RWPE1 (cell line): Measurements from ENCODE around the gene ZNF385A.

ENCODE experiments used
- CTCF ChIA-PET: fragments of 350-600 bp; sonication (Branson Sonifier 250); formaldehyde crosslinking; extraction: SDS; loops from one replicate; lab custom pipeline; 2021; lab: Yijun Ruan, JAX
- POLR2A ChIA-PET: fragments of 400-600 bp; formaldehyde crosslinking; extraction: SDS; loops from one replicate; lab custom pipeline; 2020; ENCODE audit warnings: antibody characterized with exemption; ENCODE audit not compliant: low non-redundant PET; lab: Yijun Ruan, JAX
- DNase-seq: peaks from one replicate; pipeline ENCODE4 v3.0.0; 2012; ENCODE audit warnings: low spot score
- H3K27ac ChIP-seq: fragments of 450-650 bp; 2 replicates; pipeline ENCODE4 v1.5.1; 2017
- TF ChIP-seq, protein P1 (sequence below): fragments of 450-650 bp; conservative IDR thresholded peaks from 2 replicates; pipeline ENCODE4 v1.5.1; 2017; ENCODE audit warnings: low read depth, mild to moderate bottlenecking

Gene ZNF385A

DNA sequence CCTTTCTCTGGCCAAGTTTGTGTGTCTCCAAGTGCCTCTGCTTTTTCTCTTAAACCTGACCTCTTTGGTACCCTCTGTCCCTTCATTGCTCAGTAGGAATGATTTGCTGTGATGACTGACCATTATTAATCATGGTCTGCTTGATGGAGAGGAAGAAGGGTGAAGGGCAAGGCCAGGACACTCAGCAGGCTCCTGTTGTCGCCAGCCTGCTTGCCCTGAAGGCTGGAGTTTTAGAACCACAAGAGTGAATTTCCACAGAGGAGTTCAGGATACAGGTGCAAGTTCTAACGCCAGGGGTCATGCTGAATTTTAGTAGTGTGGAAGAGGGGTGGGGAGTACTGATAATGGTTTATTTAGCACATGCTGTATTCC lies 37.3 kb upstream of the ZNF385A start:
- ChIA-PET CTCF (no interaction called here), POLR2A (no interaction called here)
- peak overlapping the region; percentile 94 for H3K27ac ChIP-seq
- TF ChIP-seq, protein P1, sequence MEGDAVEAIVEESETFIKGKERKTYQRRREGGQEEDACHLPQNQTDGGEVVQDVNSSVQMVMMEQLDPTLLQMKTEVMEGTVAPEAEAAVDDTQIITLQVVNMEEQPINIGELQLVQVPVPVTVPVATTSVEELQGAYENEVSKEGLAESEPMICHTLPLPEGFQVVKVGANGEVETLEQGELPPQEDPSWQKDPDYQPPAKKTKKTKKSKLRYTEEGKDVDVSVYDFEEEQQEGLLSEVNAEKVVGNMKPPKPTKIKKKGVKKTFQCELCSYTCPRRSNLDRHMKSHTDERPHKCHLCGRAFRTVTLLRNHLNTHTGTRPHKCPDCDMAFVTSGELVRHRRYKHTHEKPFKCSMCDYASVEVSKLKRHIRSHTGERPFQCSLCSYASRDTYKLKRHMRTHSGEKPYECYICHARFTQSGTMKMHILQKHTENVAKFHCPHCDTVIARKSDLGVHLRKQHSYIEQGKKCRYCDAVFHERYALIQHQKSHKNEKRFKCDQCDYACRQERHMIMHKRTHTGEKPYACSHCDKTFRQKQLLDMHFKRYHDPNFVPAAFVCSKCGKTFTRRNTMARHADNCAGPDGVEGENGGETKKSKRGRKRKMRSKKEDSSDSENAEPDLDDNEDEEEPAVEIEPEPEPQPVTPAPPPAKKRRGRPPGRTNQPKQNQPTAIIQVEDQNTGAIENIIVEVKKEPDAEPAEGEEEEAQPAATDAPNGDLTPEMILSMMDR, result no peak
- DNase-seq, result no peak

DNA sequence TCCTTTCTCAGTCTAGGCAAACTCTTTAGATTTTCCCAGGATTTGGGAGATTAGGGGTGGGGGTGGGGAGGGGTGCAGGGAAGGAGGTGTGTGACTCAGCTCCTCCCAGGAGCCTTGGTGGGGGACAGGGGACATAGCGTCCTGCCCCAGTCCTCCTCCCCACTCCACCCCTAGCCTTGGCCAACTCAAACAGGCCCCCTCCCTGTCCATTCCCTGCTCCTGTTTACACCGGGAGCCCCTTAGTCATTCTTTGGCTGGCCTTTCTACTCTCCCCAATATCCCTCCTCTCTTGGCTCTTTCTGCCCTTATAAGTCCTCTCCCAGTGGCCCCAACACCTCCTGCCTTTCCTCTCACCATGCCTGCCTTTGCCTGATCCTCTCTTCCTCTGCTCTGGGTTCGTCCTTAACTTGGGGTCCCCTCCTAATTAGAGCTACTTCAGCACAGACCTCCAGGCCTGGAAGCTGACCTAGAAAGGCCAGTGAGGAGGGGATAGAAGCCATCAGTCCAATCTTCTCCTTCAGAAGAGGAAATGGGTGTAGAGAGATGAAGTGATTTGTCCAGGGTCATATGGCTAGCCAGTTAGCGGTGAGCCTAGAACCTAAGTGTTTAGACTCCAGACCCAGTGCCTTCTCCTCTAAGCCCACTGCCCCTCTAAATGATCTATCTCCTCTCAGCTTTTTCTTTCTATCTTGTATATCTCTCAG lies 36.8 kb upstream of the ZNF385A start:
- TF ChIP-seq, protein P1, result no peak
- ChIA-PET POLR2A (no interaction called here), CTCF (interaction anchor here (1.0 to 1.2 kb wide), 2 partner anchors 21 to 22 kb away, joined by 4 read pairs; no protein-coding TSS in a partner anchor)
- DNase-seq, result no peak
- peak overlapping the region; percentile 94 for H3K27ac ChIP-seq

DNA sequence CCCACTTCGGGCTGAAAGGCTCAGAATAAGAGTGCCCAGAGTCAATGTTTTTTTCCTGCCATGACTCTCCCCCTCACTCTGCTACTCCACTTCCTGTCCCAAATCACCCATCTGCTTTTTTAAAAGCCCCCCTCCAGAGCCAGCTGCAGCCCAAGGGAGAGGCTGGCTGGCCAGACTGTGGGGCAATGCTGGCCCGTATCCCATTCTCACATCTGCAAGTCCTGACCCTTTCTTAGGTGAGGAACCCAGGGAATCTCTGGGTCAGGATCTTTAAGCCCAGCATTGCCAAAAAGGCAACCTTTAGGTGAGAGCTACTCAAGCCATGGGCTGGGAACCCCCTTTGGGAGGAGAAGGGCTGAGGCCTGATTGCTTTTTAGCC lies 36.2 kb upstream of the ZNF385A start:
- DNase-seq, result no peak
- ChIA-PET POLR2A (no interaction called here), CTCF (interaction anchor here (0.5 to 1.2 kb wide), 3 partner anchors 21 to 121 kb away, joined by 3 to 4 read pairs (median 4); no protein-coding TSS in a partner anchor)
- peak overlapping the region; percentile 94 for H3K27ac ChIP-seq
- TF ChIP-seq, protein P1, result no peak

DNA sequence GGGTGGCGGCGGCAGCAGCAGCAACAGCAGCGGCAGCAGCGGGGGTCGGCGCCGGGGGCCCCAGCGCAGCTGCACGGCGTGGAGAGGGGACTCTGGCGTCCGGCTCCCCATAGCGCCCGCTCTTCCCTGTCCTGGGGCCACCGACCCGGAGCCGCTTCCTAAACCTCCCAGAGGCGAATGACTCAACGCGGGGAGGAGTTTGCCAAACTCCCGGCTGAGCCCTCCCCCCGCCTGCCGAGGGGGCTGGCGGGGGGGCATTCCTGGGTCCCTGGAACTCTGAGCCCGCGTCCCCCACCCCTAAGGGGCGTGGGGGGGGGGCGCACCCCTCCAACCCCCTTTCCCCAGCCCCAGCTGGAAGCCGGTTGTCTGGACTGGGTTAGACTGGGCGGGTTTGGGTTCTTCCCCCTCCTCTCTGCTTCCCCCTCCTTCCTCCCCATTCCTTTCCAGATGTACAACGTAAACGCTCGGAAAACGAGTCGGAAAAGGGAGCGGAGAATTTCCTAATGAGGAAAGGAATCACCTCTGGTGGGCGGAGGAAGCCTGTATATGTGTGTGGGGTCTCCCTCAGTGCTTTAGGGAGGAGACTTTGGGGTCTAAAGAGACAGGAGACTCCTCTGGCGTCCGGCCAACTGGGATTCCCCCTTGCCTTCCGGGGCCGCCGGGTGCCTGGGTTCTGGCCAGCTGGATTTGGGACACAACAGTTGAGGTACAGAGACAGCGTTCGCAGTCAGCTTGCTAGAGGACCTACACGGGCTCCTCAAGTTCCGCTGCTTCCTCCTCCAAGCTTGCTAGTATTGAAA lies 34.8 kb upstream of the ZNF385A start, which contains the start of gene ITGA5:
Gene ITGA5, minus strand, starts transcription at position 179 of the 800 bp plus-strand sequence. Its CDS starts 68 bp downstream, at position 111.
- POLR2A ChIA-PET, result no interaction called here

DNA sequence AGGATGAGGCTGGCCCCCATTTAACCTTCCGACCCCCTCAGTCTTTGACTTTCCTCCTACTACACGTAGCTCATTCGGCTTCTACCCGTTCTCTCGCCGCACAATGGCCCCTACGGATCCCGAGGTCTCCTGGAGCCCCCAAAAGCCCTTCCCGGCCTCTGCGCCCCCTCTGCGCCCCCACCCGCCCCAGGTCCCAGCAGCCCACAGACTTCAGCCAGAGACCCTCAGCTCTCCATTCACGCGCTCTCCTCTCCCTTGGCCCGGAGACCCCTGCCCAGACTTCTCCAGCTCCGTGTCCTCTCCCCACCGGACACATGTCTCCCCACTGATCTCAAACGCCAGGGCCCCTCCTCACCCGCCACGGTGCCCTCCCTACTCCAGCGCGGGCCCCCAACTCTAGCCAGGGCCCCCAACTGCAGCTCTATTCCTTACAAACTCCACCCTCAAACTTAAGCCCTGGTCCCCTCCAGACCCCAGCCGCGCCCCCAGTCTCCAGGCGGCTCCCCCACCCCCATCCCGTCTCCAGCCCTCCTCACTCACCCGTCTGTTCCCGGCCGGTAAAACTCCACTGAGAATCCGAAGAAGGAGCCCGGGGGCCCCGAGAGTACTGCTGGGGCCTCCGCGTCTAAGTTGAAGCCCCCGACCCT lies 34.0 kb upstream of the ZNF385A start:
- H3K27ac ChIP-seq, result peak overlapping the region; percentile 94
- POLR2A ChIA-PET, result no interaction called here
- DNase-seq, result no peak
- CTCF ChIA-PET, result interaction anchor here (1.3 to 2.6 kb wide), 2 partner anchors 15 to 19 kb away, joined by 5 to 23 read pairs; no protein-coding TSS in a partner anchor
- TF ChIP-seq, protein P1, result no peak

More for the DNA sequence above, 34.8 kb upstream of the ZNF385A start, which contains the start of gene ITGA5:
- TF ChIP-seq, protein P1, result no peak
- peak; percentile 93 for DNase-seq
- peak within 1 kb of the TSS; percentile 94 for H3K27ac ChIP-seq
- CTCF ChIA-PET, result interaction anchor here (0.6 to 2.6 kb wide), 4 partner anchors 15 to 182 kb away, joined by 3 to 23 read pairs (median 4); no protein-coding TSS in a partner anchor
